A673 (cell line): ENCODE results near the gene RGS3.

ENCODE experiments used
- EZH2 ChIP-seq: fragments of 200-600 bp; sonication (generic); IDR thresholded peaks from 2 replicates; pipeline ENCODE4 v1.6.1; 2017; ENCODE audit warnings: borderline replicate concordance, low read depth, mild to moderate bottlenecking, mixed read lengths, antibody characterized with exemption, low read length; ENCODE audit not compliant: poor library complexity, severe bottlenecking
- TF ChIP-seq, protein P1 (sequence below): fragments of 300-800, 200-600 bp; sonication (generic); conservative IDR thresholded peaks from 2 replicates; pipeline ENCODE4 v1.5.1; 2017; ENCODE audit warnings: low read depth, mild to moderate bottlenecking, antibody characterized with exemption, low read length, moderate library complexity, mixed read lengths

- no peak for TF ChIP-seq EZH2
- TF ChIP-seq, protein P1, sequence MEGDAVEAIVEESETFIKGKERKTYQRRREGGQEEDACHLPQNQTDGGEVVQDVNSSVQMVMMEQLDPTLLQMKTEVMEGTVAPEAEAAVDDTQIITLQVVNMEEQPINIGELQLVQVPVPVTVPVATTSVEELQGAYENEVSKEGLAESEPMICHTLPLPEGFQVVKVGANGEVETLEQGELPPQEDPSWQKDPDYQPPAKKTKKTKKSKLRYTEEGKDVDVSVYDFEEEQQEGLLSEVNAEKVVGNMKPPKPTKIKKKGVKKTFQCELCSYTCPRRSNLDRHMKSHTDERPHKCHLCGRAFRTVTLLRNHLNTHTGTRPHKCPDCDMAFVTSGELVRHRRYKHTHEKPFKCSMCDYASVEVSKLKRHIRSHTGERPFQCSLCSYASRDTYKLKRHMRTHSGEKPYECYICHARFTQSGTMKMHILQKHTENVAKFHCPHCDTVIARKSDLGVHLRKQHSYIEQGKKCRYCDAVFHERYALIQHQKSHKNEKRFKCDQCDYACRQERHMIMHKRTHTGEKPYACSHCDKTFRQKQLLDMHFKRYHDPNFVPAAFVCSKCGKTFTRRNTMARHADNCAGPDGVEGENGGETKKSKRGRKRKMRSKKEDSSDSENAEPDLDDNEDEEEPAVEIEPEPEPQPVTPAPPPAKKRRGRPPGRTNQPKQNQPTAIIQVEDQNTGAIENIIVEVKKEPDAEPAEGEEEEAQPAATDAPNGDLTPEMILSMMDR: no peak
Observed at GRCh38 chr9:113503131-113503541, 39.6 kb downstream of the RGS3 start.
